HG02610 (cell line): ENCODE measurements around the gene HEPH.
"Not testable (repeated sequence)": the region's sequence is repeated elsewhere in the genome, so short reads cannot be mapped to it uniquely, and the experiment has no call there.

Experiments
- ATAC-seq: cut with Tn5 transposase; IDR thresholded peaks from one replicate; pipeline ENCODE4 v1.9.1; 2021; ENCODE audit warnings: mild to moderate bottlenecking, moderate library complexity; ENCODE audit not compliant: unreplicated experiment

HEPH gene

GRCh38 chrX:66200855-66201795 is 37.1 kb downstream of the HEPH start:
- ATAC-seq, result no peak

GRCh38 chrX:66203114-66203513 is 39.1 kb downstream of the HEPH start:
- peak; percentile 78 for ATAC-seq

GRCh38 chrX:66221856-66222255 is 57.8 kb downstream of the HEPH start:
- no peak for ATAC-seq

GRCh38 chrX:66232296-66232695 is 68.2 kb downstream of the HEPH start:
- no peak for ATAC-seq

- no peak for ATAC-seq
Observed at GRCh38 chrX:66233209-66233608, 69.2 kb downstream of the HEPH start.

GRCh38 chrX:66233904-66234303 is 69.9 kb downstream of the HEPH start:
- not testable (repeated sequence) for ATAC-seq

- no peak for ATAC-seq
Observed at GRCh38 chrX:66255359-66255967, 91.4 kb downstream of the HEPH start.

- no peak for ATAC-seq
Observed at GRCh38 chrX:66262807-66263206, 98.8 kb downstream of the HEPH start.
